SK-N-SH (cell line): ENCODE results near the gene PPP1R12B. TPM values are rescaled to one million over a fixed set of nuclear protein-coding genes. Genes with fewer than 3 reads are reported as not detected.
A peak's percentile ranks its signal among the peaks of the same experiment; 100 is the strongest.
"Not testable (repeated sequence)": the region's sequence is repeated elsewhere in the genome, so short reads cannot be mapped to it uniquely, and the experiment has no call there.

Experiments used
- CTCF ChIA-PET: fragments of 300-600, 350-600 bp; formaldehyde crosslinking; extraction: SDS; loops from one replicate; lab custom pipeline; 2021; lab: Yijun Ruan, JAX
- POLR2A ChIA-PET: fragments of 350-600 bp; sonication (Branson Sonifier 250); formaldehyde crosslinking; extraction: SDS; loops from one replicate; lab custom pipeline; 2020; ENCODE audit warnings: antibody characterized with exemption, inconsistent platforms; lab: Yijun Ruan, JAX
- DNase-seq: peaks from one replicate; pipeline ENCODE4 v3.0.0; 2012
- H2AFZ ChIP-seq: fragments of 200-600 bp; sonication (generic); 2 replicates; pipeline ENCODE4 v1.8.1; 2016; ENCODE audit warnings: antibody characterized with exemption, mild to moderate bottlenecking, low read depth
- H3F3A ChIP-seq: fragments of 200-600 bp; sonication (generic); replicated peaks from 2 replicates; pipeline ENCODE3; 2016; ENCODE audit warnings: antibody characterized with exemption, mild to moderate bottlenecking; ENCODE audit not compliant: insufficient read depth
- H3K27ac ChIP-seq, 2 experiments: fragments of 200-500 bp in 1 of 2; fragments of 200-600 bp in 1 of 2; sonication (Bioruptor generic) in 1 of 2; sonication (generic), shearing (Covaris generic) in 1 of 2; 2 replicates each; pipeline versions ENCODE4 v1.5.1 to v1.6.1; 2014 to 2016; ENCODE audit warnings: low read depth in 2 of 2, inconsistent platforms in 1 of 2, low read length in 1 of 2, mild to moderate bottlenecking in 1 of 2, mixed read lengths in 1 of 2
- H3K27me3 ChIP-seq: fragments of 200-600 bp; sonication (generic), shearing (Covaris generic); 2 replicates; pipeline ENCODE4 v1.6.1; 2016; ENCODE audit warnings: mixed run types; ENCODE audit not compliant: insufficient read depth
- H3K36me3 ChIP-seq, 2 experiments: fragments of 200-500 bp in 1 of 2; fragments of 200-600 bp in 1 of 2; sonication (Bioruptor generic) in 1 of 2; sonication (generic) in 1 of 2; replicated peaks in 1 of 2; 2 replicates each; pipeline versions ENCODE3 to v1.5.1; 2014 to 2016; ENCODE audit warnings: low read length in 1 of 2, mild to moderate bottlenecking in 1 of 2; ENCODE audit not compliant: insufficient read depth in 2 of 2, control insufficient read depth in 1 of 2
- H3K4me1 ChIP-seq, 2 experiments: fragments of 200-500 bp in 1 of 2; fragments of 200-600 bp in 1 of 2; sonication (Bioruptor generic) in 1 of 2; sonication (generic), shearing (Covaris generic) in 1 of 2; 2 replicates each; pipeline versions ENCODE4 v1.5.1 to v1.6.1; 2014 to 2016; ENCODE audit warnings: low read depth in 1 of 2, low read length in 1 of 2, mixed run types in 1 of 2; ENCODE audit not compliant: insufficient read depth in 2 of 2, control insufficient read depth in 1 of 2
- H3K4me2 ChIP-seq: fragments of 200-600 bp; sonication (generic), shearing (Covaris generic); 2 replicates; pipeline ENCODE4 v1.6.1; 2017; ENCODE audit warnings: mixed run types
- H3K4me3 ChIP-seq, 2 experiments: fragments of 200-500 bp in 1 of 2; fragments of 200-600 bp in 1 of 2; sonication (Bioruptor generic) in 1 of 2; sonication (generic), shearing (Covaris generic) in 1 of 2; 2 replicates each; pipeline versions ENCODE4 v1.5.1 to v1.8.1; 2014 to 2016; ENCODE audit warnings: low read depth in 2 of 2, inconsistent platforms in 1 of 2, low read length in 1 of 2, mild to moderate bottlenecking in 1 of 2, mixed read lengths in 1 of 2, moderate library complexity in 1 of 2
- H3K79me2 ChIP-seq: fragments of 200-600 bp; sonication (generic); 2 replicates; pipeline ENCODE4 v1.8.1; 2017; ENCODE audit warnings: mild to moderate bottlenecking; ENCODE audit not compliant: insufficient read depth
- H3K9ac ChIP-seq: fragments of 200-600 bp; sonication (generic); 2 replicates; pipeline ENCODE4 v1.6.1; 2017; ENCODE audit warnings: mixed run types
- H3K9me2 ChIP-seq: fragments of 200-600 bp; sonication (generic); 2 replicates; pipeline ENCODE4 v1.6.1; 2017; ENCODE audit warnings: mixed run types
- H3K9me3 ChIP-seq: fragments of 200-600 bp; sonication (generic); 2 replicates; pipeline ENCODE4 v1.6.1; 2017; ENCODE audit warnings: mixed run types, mild to moderate bottlenecking, moderate library complexity
- H4K20me1 ChIP-seq: fragments of 200-600 bp; sonication (generic); 2 replicates; pipeline ENCODE4 v1.6.1; 2017; ENCODE audit warnings: mild to moderate bottlenecking, mixed run types; ENCODE audit not compliant: insufficient read depth
- CHD2 ChIP-seq: fragments of 150-350 bp; IDR thresholded peaks from 2 replicates; pipeline ENCODE4 v1.6.1; 2018; ENCODE audit warnings: low read length; ENCODE audit not compliant: partially characterized antibody
- EP300 ChIP-seq, 2 experiments: IDR thresholded peaks; 2 replicates each; pipeline versions ENCODE4 v1.4.0 to v1.6.1; 2012; ENCODE audit warnings: borderline replicate concordance in 1 of 2, low read depth in 1 of 2, low read length in 1 of 2
- FOSL2 ChIP-seq: IDR thresholded peaks from 2 replicates; pipeline ENCODE4 v1.4.0; 2012; ENCODE audit warnings: low read depth, mild to moderate bottlenecking, moderate library complexity, borderline replicate concordance
- FOXM1 ChIP-seq: IDR thresholded peaks from 2 replicates; pipeline ENCODE4 v1.4.0; 2012; ENCODE audit warnings: low read depth, mild to moderate bottlenecking
- GABPA ChIP-seq: IDR thresholded peaks from 2 replicates; pipeline ENCODE4 v1.4.0; 2012; ENCODE audit warnings: low read depth, mild to moderate bottlenecking
- MAX ChIP-seq: IDR thresholded peaks from 2 replicates; pipeline ENCODE4 v1.4.0; 2012; ENCODE audit warnings: low read depth
- RFX5 ChIP-seq: IDR thresholded peaks from 2 replicates; pipeline ENCODE4 v1.6.1; 2012; ENCODE audit warnings: mild to moderate bottlenecking, improper control_type of control experiment, low read length
- RXRA ChIP-seq: IDR thresholded peaks from 2 replicates; pipeline ENCODE4 v1.4.0; 2012; ENCODE audit warnings: low read depth, mild to moderate bottlenecking, borderline replicate concordance
- SMC3 ChIP-seq: IDR thresholded peaks from 2 replicates; pipeline ENCODE4 v1.6.1; 2012; ENCODE audit warnings: low read depth, low read length, improper control_type of control experiment
- TAF1 ChIP-seq: IDR thresholded peaks from 2 replicates; pipeline ENCODE4 v1.6.1; 2012; ENCODE audit warnings: low read depth, mild to moderate bottlenecking, low read length, moderate library complexity, borderline replicate concordance
- TEAD4 ChIP-seq: IDR thresholded peaks from 2 replicates; pipeline ENCODE4 v1.4.0; 2012; ENCODE audit warnings: mild to moderate bottlenecking, borderline replicate concordance; ENCODE audit not compliant: insufficient read depth
- WGBS: methylation state at CpG from one replicate; pipeline ENCODE4 v1.1.6; 2017; ENCODE audit warnings: low lambda C conversion rate; 5-methylcytosine and 5-hydroxymethylcytosine counted together
- polyA plus RNA-seq, 3 experiments: library from polyadenylated mRNA; depleted of rRNA; stranded (reverse); fragments of >200 nt; gene quantifications; 2 replicates each; pipeline ENCODE4 v1.2.3, GENCODE V29; 2012

The PPP1R12B gene
- polyA plus RNA-seq, 1 of the 3 experiments (the other 2 are of a cell fraction), result 2.8 TPM

GRCh38 chr1:202623075-202623474, 274.6 kb downstream of the PPP1R12B start:
- CTCF ChIA-PET, result interaction anchor here (1.4 to 1.6 kb wide), 3 partner anchors 37 to 159 kb away, joined by 5 to 8 read pairs (median 5); no protein-coding TSS in a partner anchor
- no CpG with 5 or more reads among the region's 7 CpGs for WGBS
- H3K79me2 ChIP-seq, result no peaks in the 10 kb centered on the region
- H3K27me3 ChIP-seq, result no peaks in the 10 kb centered on the region
- H3K4me1 ChIP-seq, result peaks cover 8 to 16% of the 10 kb centered on the region in 2 experiments; a peak in 3 of 4 replicates
- H3K4me3 ChIP-seq, result no peak overlapping the region
- no peaks in the 10 kb centered on the region for H3K9me2 ChIP-seq
- no peaks in the 10 kb centered on the region for H3F3A ChIP-seq
- TF ChIP-seq FOXM1 (no peak), GABPA (no peak), RFX5 (no peak), TAF1 (no peak), RXRA (no peak), MAX (no peak), CHD2 (no peak), EP300 (IDR thresholded peaks at IDR 0.05; ENCODE audit: borderline replicate concordance in 1 of 2, low read depth in 1 of 2, low read length in 1 of 2) (no peak), FOSL2 (no peak)
- TF ChIP-seq, all 33 proteins: peak for 0
- Histone ChIP-seq H3K36me3 (no peaks in the 10 kb centered on the region), H2AFZ (peak overlapping the region; percentile 11; the same call in 1 of the 2 replicates), H3K4me2 (peak overlapping the region; percentile 1; the same call in 1 of the 2 replicates), H4K20me1 (no peaks in the 10 kb centered on the region), H3K9me3 (no peaks in the 10 kb centered on the region), H3K9ac (no peak overlapping the region), H3K27ac (no peak overlapping the region)
- DNase-seq, result no peak
- POLR2A ChIA-PET, result no interaction called here

DNA sequence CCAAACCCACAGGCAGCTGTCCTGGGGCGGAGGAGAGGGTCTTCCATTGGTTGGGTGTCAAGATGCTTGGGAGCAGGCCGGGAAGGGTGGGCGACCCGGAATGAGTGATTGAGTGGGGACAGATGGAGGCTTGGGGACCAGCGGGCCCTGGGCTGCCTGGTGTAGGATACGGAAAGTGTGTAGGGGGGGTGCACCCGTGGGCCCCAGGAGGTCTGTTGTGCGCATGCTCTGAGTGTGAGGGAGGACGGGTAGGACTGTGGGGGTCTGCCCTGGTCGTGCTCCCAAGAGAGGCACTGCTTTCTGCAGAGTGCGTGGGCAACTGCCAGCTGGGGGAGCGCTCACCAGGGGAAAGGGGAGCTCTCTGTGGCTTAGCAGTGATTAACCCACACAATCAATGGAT, 275.0 kb downstream of the PPP1R12B start:
- Histone ChIP-seq H2AFZ (peak overlapping the region; percentile 11; the same call in 1 of the 2 replicates), H3K4me2 (peak overlapping the region; percentile 1; the same call in 1 of the 2 replicates), H3K4me1 (peaks cover 7 to 12% of the 10 kb centered on the region in 2 experiments; a peak in 3 of 4 replicates)
- H3K27ac ChIP-seq, H4K20me1 ChIP-seq, POLR2A ChIA-PET, H3K79me2 ChIP-seq, H3K27me3 ChIP-seq, H3K36me3 ChIP-seq, DNase-seq, H3K9me2 ChIP-seq, H3K9me3 ChIP-seq, H3K9ac ChIP-seq, H3K4me3 ChIP-seq, H3F3A ChIP-seq, CTCF ChIA-PET: not testable (repeated sequence)
- 91% methylated on average over 7 of the region's 12 CpGs for WGBS

DNA sequence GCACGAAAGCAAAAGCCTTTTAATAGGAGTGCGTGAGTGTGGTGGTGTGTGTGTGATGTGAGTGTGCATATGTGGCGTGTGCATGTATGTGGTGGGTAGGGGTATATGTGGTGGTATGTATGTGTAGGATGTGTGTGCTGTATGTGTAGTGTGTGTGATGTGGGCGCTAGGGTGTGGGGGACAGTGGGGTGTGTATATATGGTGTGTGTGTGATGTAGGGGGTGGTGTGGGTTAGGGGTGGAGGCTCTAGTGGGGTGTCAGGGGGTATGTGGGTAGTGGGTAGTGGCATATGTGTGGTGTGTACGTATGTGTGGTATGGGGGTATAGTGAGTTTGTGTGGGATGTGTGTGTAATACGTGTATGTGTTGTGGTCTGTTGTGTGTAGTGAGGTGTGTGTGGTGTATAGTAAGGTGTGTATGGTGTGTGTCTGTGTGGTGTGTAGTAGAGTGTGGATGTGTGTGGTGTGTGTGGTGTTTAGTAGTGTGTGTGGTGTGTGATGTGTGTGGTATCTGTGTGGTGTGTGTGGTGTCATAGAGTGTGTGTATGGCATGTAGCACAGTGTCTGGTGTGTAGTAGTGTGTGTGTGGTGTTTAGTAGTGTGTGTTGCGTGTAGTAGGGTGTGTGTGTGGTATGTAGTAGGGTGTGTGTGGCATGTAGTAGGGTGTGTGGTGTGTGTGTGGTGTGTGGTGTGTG, 275.7 kb downstream of the PPP1R12B start:
- CTCF ChIA-PET, result no interaction called here
- Histone ChIP-seq H3F3A (no peaks in the 10 kb centered on the region), H3K27ac (no peak overlapping the region), H3K27me3 (no peaks in the 10 kb centered on the region), H3K4me2 (no peak overlapping the region), H3K9me3 (no peaks in the 10 kb centered on the region), H3K4me1 (peaks cover under 1 to 7% of the 10 kb centered on the region in 2 experiments; a peak in 3 of 4 replicates), H3K79me2 (no peaks in the 10 kb centered on the region), H2AFZ (no peak overlapping the region), H3K36me3 (no peaks in the 10 kb centered on the region), H3K4me3 (no peak overlapping the region), H3K9me2 (no peaks in the 10 kb centered on the region), H4K20me1 (no peaks in the 10 kb centered on the region), H3K9ac (no peak overlapping the region)
- no peak for DNase-seq
- 93% methylated on average over 7 of the region's 7 CpGs for WGBS
- TF ChIP-seq SMC3 (no peak), TEAD4 (no peak)
- POLR2A ChIA-PET, result no interaction called here
